ENCODE results near the gene NENF. TPM values are rescaled to one million over a fixed set of nuclear protein-coding genes. Genes with fewer than 3 reads are reported as not detected.

Gene NENF
- total RNA-seq, 1 donor from 2014 or later: 88.2 TPM

DNA sequence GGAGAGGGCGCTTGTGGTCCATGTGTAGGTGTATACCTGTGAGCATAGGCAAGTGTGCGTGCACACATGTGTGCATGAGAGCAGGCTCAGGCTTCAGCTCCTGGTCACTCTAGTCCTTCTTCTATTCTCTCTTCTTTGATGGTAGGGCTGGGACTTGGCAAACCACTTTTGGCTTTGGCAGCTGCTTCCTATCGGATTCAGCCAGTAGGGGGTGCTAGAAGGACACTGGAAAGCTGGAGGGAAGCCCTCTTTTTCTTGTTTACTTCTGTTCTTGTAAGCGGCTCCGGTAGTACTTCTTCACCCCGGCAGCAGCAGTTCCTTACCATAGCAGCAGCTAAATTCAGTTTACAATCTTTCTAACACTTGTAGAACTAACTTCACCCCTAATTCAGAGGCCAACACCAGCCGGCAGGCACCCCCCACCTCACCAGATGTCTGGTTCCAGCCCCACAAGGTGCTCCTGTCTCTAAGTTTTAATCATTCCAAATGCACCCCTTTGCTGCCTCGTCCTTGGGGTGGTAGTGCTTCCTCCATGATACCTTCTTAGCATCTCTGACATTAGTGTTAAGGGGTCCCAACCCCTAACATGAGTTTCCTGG is 25.1 kb downstream of the NENF start:
- Histone ChIP-seq H3K9me3 (ENCODE audit: control insufficient read depth in 3 of 3, low read length in 3 of 3) (no peaks in the 10 kb centered on the region), H3K9ac (ENCODE audit: low read depth in 1 of 3, low read length in 3 of 3) (no peak overlapping the region), H3K4me1 (ENCODE audit: control insufficient read depth in 3 of 3, insufficient read depth in 3 of 3, low read length in 3 of 3) (peaks cover 25 to 35% (median 34%) of the 10 kb centered on the region in 3 donors), H3K27me3 (ENCODE audit: control insufficient read depth in 3 of 3, insufficient read depth in 3 of 3, low read length in 3 of 3) (no peaks in the 10 kb centered on the region), H3K4me3 (ENCODE audit: low read length in 3 of 3) (peak overlapping the region in 1 of 3 donors; percentile 6), H3K27ac (ENCODE audit: low read depth, low read length) (no peak overlapping the region), H3K36me3 (ENCODE audit: control insufficient read depth in 3 of 3, insufficient read depth in 3 of 3, low read length in 3 of 3) (no peaks in the 10 kb centered on the region)

DNA sequence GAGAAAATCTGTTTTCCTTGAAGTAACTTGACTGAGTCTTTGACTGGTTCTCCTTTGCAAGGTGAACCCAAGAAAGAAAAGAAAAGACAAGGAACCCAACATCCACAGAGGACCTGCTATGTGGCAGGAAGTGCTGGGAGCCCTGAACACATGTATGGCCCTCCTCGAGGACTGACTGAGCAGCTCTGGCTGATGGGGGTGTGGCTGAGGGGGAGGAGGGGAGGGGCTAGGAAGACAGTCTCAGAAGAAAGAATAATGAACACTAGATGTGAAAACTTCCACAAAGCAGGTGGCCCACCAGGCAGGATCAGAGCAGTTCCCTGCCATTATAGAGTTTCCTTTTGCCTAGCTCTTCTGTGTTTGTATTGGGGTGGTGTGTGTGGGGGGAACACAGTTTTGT is 26.1 kb downstream of the NENF start:
- no peaks in the 10 kb centered on the region for H3K9me3 ChIP-seq (ENCODE audit: control insufficient read depth in 3 of 3, low read length in 3 of 3)
- no peaks in the 10 kb centered on the region for H3K27me3 ChIP-seq (ENCODE audit: control insufficient read depth in 3 of 3, insufficient read depth in 3 of 3, low read length in 3 of 3)
- no peak overlapping the region for H3K9ac ChIP-seq (ENCODE audit: low read depth in 1 of 3, low read length in 3 of 3)
- H3K4me3 ChIP-seq (ENCODE audit: low read length in 3 of 3): no peak overlapping the region
- no peak overlapping the region for H3K27ac ChIP-seq (ENCODE audit: low read depth, low read length)
- H3K4me1 ChIP-seq (ENCODE audit: control insufficient read depth in 3 of 3, insufficient read depth in 3 of 3, low read length in 3 of 3): peaks cover 15 to 25% (median 24%) of the 10 kb centered on the region in 3 donors
- H3K36me3 ChIP-seq (ENCODE audit: control insufficient read depth in 3 of 3, insufficient read depth in 3 of 3, low read length in 3 of 3): no peaks in the 10 kb centered on the region

DNA sequence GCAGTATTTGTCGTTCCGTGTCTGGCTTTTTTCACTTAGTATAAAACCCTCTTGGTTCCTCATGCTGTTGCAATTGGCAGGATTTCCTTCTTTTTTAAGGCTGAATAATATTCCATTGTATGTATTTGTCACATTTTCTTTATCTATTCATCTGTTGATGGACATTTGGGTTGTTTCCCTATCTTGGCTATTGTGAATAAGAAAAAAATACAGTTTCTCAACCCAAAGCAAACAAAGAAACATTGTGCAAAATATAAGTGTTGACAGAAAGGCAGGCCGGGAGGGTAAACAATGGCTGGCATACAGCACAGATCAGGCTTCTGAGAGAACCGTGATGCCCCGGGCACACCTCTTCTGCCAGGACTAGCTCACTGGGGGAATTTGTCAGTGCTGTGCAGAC is 26.9 kb downstream of the NENF start:
- H3K36me3 ChIP-seq (ENCODE audit: control insufficient read depth in 3 of 3, insufficient read depth in 3 of 3, low read length in 3 of 3): no peaks in the 10 kb centered on the region
- H3K9me3 ChIP-seq (ENCODE audit: control insufficient read depth in 3 of 3, low read length in 3 of 3): no peaks in the 10 kb centered on the region
- no peak overlapping the region for H3K9ac ChIP-seq (ENCODE audit: low read depth in 1 of 3, low read length in 3 of 3)
- H3K27me3 ChIP-seq (ENCODE audit: control insufficient read depth in 3 of 3, insufficient read depth in 3 of 3, low read length in 3 of 3): no peaks in the 10 kb centered on the region
- no peak overlapping the region for H3K4me3 ChIP-seq (ENCODE audit: low read length in 3 of 3)
- H3K4me1 ChIP-seq (ENCODE audit: control insufficient read depth in 3 of 3, insufficient read depth in 3 of 3, low read length in 3 of 3): peaks cover 14 to 22% (median 19%) of the 10 kb centered on the region in 3 donors
- no peak overlapping the region for H3K27ac ChIP-seq (ENCODE audit: low read depth, low read length)

DNA sequence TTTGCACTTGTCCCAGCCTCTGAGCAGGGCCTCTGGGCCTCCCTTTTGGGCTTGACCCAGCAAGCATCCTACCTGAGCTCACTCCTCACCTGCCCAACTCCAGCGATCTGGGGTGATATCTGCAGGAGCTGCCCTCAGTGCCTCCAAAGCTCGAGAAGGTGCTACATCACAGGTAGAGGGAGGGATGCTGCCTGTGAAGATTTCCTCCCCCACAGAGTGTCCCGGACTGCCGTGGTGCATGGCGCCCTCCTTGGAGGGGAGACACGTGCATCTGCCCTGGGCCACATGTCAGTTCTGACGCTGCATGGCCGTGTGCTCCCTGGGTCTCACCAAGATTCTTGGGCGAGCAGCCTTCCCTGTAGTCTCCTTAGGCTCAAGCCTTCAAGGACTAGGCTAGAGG is 27.7 kb downstream of the NENF start:
- no peak overlapping the region for H3K27ac ChIP-seq (ENCODE audit: low read depth, low read length)
- no peaks in the 10 kb centered on the region for H3K27me3 ChIP-seq (ENCODE audit: control insufficient read depth in 3 of 3, insufficient read depth in 3 of 3, low read length in 3 of 3)
- H3K4me1 ChIP-seq (ENCODE audit: control insufficient read depth in 3 of 3, insufficient read depth in 3 of 3, low read length in 3 of 3): peaks cover 14 to 19% (median 17%) of the 10 kb centered on the region in 3 donors
- no peak overlapping the region for H3K4me3 ChIP-seq (ENCODE audit: low read length in 3 of 3)
- H3K9ac ChIP-seq (ENCODE audit: low read depth in 1 of 3, low read length in 3 of 3): no peak overlapping the region
- H3K9me3 ChIP-seq (ENCODE audit: control insufficient read depth in 3 of 3, low read length in 3 of 3): no peaks in the 10 kb centered on the region
- no peaks in the 10 kb centered on the region for H3K36me3 ChIP-seq (ENCODE audit: control insufficient read depth in 3 of 3, insufficient read depth in 3 of 3, low read length in 3 of 3)

DNA sequence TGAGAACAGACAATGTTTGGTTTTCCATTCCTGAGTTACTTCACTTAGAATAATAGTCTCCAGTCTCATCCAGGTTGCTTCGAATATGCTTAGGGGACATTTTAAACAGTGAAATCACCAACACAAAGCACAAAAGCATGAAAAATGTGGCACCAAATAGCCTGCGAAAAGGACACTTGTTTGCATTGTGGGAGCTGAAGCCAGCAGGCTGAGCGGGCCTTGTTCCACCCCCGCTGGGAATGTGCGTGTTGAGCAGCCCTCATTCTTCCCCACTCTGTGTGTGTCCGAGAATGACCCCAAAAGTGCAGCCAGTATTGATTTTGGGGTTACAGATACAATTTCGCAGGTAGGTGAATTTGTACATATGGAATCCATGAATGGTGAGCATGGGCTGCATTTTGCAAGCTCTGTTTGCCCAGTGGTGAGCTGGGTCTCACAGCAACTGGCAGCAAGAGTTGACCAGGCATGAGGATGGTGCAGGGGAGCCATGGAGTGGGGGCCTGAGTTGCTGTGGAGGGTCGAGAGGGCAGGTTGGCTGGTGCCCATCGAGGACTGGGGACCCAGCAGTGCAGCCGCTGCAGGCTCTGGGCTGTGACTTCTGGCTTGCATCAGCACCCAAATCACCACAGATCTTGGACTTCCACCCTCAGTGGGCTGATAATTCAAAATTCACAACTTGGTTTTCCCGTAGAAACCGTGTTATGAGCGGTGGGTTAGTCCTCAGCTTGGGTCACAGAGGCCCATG is 29.4 kb downstream of the NENF start:
- no peak overlapping the region for H3K27ac ChIP-seq (ENCODE audit: low read depth, low read length)
- H3K9me3 ChIP-seq (ENCODE audit: control insufficient read depth in 3 of 3, low read length in 3 of 3): no peaks in the 10 kb centered on the region
- H3K9ac ChIP-seq (ENCODE audit: low read depth in 1 of 3, low read length in 3 of 3): no peak overlapping the region
- no peaks in the 10 kb centered on the region for H3K36me3 ChIP-seq (ENCODE audit: control insufficient read depth in 3 of 3, insufficient read depth in 3 of 3, low read length in 3 of 3)
- H3K4me3 ChIP-seq (ENCODE audit: low read length in 3 of 3): no peak overlapping the region
- peaks cover 0 to 3% (median 2%) of the 10 kb centered on the region in 3 donors for H3K4me1 ChIP-seq (ENCODE audit: control insufficient read depth in 3 of 3, insufficient read depth in 3 of 3, low read length in 3 of 3)
- H3K27me3 ChIP-seq (ENCODE audit: control insufficient read depth in 3 of 3, insufficient read depth in 3 of 3, low read length in 3 of 3): no peaks in the 10 kb centered on the region

DNA sequence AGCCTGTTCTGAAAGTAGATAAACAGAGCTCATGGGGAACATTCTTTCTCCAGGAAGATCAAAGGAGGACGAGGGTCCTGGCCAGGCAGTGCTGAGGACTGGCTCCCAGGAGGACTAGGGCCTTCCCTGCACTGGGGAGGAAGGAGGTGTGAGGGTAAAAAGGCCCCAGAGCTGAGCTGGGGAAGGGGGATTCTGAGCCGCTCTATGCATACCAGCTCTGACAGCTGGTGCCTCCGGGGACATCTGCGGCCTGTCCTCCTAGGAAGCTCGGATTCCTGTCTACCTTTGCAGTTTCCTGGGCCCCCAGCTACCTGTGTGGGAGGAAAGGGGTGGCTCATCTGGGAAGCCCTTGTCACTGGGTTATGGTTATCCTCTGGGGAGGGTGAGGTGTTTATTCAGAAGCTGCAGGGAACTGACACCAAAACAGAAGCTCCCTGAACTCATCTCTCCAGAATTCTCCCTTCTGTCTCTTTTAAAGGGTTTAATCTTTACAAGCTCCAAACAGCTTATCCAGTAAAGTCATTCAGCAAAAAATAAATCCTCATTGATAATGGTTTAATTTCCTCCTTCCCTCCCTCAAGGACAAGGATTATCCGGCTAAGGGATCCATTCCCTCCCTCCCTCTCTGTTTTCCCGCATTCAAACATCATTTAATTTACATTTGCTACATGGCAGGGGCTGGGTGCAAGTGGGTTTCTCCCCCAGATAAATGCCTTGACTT is 31.0 kb downstream of the NENF start:
- no peak overlapping the region for H3K4me3 ChIP-seq (ENCODE audit: low read length in 3 of 3)
- no peak overlapping the region for H3K9ac ChIP-seq (ENCODE audit: low read depth in 1 of 3, low read length in 3 of 3)
- H3K9me3 ChIP-seq (ENCODE audit: control insufficient read depth in 3 of 3, low read length in 3 of 3): no peaks in the 10 kb centered on the region
- H3K27ac ChIP-seq (ENCODE audit: low read depth, low read length): no peak overlapping the region
- no peaks in the 10 kb centered on the region for H3K4me1 ChIP-seq (ENCODE audit: control insufficient read depth in 3 of 3, insufficient read depth in 3 of 3, low read length in 3 of 3)
- no peaks in the 10 kb centered on the region for H3K27me3 ChIP-seq (ENCODE audit: control insufficient read depth in 3 of 3, insufficient read depth in 3 of 3, low read length in 3 of 3)
- H3K36me3 ChIP-seq (ENCODE audit: control insufficient read depth in 3 of 3, insufficient read depth in 3 of 3, low read length in 3 of 3): no peaks in the 10 kb centered on the region

DNA sequence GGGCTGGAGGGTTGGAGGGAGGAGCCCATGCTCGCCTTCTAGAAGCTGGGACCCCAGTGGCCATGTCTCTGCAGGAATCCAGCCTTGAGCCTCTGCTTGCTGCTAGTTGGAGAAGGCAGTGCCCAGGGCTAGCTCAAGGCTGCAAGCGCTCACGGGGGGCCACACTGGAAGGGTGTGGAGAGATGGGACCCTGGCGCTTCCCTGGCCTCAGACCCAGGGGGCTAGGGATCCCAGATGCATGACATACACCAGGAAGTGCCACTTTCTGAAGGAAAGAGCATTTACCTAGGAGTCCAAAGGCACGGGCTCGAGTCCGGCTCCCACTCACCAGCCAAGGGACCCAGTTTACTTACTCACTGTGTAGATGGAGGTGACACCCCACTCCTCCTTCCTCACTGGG is 32.6 kb downstream of the NENF start:
- Histone ChIP-seq H3K27ac (ENCODE audit: low read depth, low read length) (no peak overlapping the region), H3K4me1 (ENCODE audit: control insufficient read depth in 3 of 3, insufficient read depth in 3 of 3, low read length in 3 of 3) (peaks cover 6 to 7% (median 6%) of the 10 kb centered on the region in 3 donors), H3K9ac (ENCODE audit: low read depth in 1 of 3, low read length in 3 of 3) (no peak overlapping the region), H3K4me3 (ENCODE audit: low read length in 3 of 3) (no peak overlapping the region), H3K9me3 (ENCODE audit: control insufficient read depth in 3 of 3, low read length in 3 of 3) (no peaks in the 10 kb centered on the region), H3K36me3 (ENCODE audit: control insufficient read depth in 3 of 3, insufficient read depth in 3 of 3, low read length in 3 of 3) (no peaks in the 10 kb centered on the region), H3K27me3 (ENCODE audit: control insufficient read depth in 3 of 3, insufficient read depth in 3 of 3, low read length in 3 of 3) (no peaks in the 10 kb centered on the region)

DNA sequence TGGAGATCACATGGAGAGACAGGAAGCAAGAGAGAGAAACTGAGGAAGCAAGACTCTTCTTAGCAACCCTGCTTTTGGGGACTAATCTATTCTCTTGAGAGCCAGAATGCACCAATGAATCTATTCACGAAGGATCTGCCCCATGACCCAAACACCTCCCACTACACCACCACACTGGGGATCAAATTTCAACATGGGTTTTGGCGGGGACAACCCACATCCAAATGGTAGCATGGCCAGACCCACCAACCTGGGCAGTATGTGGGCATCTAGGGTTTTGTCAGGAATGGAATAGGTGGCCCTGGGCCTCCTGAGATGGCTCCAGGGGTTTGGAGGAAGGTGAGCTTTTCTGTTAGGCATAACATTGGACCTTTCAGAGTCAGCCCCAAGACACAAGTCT is 33.7 kb downstream of the NENF start:
- H3K9me3 ChIP-seq (ENCODE audit: control insufficient read depth in 3 of 3, low read length in 3 of 3): no peaks in the 10 kb centered on the region
- no peak overlapping the region for H3K4me3 ChIP-seq (ENCODE audit: low read length in 3 of 3)
- H3K4me1 ChIP-seq (ENCODE audit: control insufficient read depth in 3 of 3, insufficient read depth in 3 of 3, low read length in 3 of 3): peaks cover 9 to 11% (median 10%) of the 10 kb centered on the region in 3 donors
- peak overlapping the region; percentile 25 for H3K27ac ChIP-seq (ENCODE audit: low read depth, low read length)
- H3K9ac ChIP-seq (ENCODE audit: low read depth in 1 of 3, low read length in 3 of 3): no peak overlapping the region
- no peaks in the 10 kb centered on the region for H3K36me3 ChIP-seq (ENCODE audit: control insufficient read depth in 3 of 3, insufficient read depth in 3 of 3, low read length in 3 of 3)
- H3K27me3 ChIP-seq (ENCODE audit: control insufficient read depth in 3 of 3, insufficient read depth in 3 of 3, low read length in 3 of 3): no peaks in the 10 kb centered on the region

DNA sequence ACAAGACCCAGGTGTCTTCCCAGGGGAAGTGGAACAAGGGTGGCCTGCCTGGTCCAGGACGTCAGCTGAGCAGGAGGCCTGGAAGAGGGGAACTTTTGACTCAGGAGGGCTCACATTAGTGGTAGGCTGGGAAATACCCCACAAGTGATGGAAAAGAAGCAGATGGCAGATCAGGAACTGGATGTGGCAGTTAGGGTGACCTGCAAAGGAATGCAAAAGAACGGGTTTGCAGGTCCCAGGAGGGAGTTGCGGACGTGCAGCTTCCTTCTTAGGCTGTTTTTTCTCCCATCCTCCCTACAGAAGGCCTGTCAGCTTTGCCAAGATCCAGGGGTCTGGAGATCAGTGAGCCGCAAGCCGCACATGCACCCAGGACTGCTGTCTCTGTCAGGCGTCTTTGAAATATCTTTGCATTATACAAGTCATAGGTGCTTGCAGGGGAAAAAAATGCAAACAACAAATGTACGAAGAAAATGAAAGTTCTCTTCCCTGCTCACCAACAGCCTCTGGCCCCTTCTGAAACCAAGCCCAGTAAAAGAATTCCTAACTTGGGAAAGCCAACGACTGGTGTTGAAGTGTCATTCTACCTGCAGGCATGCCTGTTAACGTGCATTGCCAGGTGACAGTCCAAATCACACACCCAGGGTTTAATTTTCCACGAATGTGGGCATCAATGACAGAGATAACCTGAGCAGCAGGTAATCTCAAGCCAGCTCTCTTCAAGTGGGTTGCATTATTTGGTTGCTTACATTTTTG is 34.4 kb downstream of the NENF start:
- peaks cover 9 to 11% (median 10%) of the 10 kb centered on the region in 3 donors for H3K4me1 ChIP-seq (ENCODE audit: control insufficient read depth in 3 of 3, insufficient read depth in 3 of 3, low read length in 3 of 3)
- H3K9me3 ChIP-seq (ENCODE audit: control insufficient read depth in 3 of 3, low read length in 3 of 3): no peaks in the 10 kb centered on the region
- no peak overlapping the region for H3K4me3 ChIP-seq (ENCODE audit: low read length in 3 of 3)
- H3K9ac ChIP-seq (ENCODE audit: low read depth in 1 of 3, low read length in 3 of 3): no peak overlapping the region
- H3K27ac ChIP-seq (ENCODE audit: low read depth, low read length): peak overlapping the region; percentile 25
- H3K27me3 ChIP-seq (ENCODE audit: control insufficient read depth in 3 of 3, insufficient read depth in 3 of 3, low read length in 3 of 3): no peaks in the 10 kb centered on the region
- H3K36me3 ChIP-seq (ENCODE audit: control insufficient read depth in 3 of 3, insufficient read depth in 3 of 3, low read length in 3 of 3): no peaks in the 10 kb centered on the region

Data from skeletal muscle tissue (tissue), 4 donors.